ENCODE results near the gene ISLR2.
"Not testable (repeated sequence)": the region's sequence is repeated elsewhere in the genome, so short reads cannot be mapped to it uniquely, and the experiment has no call there.

The ISLR2 gene

GRCh38 chr15:74157868-74158827 lies 27.8 kb downstream of the ISLR2 start:
- no peak for DNase-seq (ENCODE audit: low read depth, low spot score)
- POLR2A ChIA-PET: no interaction called here
- TF ChIP-seq, protein P1, sequence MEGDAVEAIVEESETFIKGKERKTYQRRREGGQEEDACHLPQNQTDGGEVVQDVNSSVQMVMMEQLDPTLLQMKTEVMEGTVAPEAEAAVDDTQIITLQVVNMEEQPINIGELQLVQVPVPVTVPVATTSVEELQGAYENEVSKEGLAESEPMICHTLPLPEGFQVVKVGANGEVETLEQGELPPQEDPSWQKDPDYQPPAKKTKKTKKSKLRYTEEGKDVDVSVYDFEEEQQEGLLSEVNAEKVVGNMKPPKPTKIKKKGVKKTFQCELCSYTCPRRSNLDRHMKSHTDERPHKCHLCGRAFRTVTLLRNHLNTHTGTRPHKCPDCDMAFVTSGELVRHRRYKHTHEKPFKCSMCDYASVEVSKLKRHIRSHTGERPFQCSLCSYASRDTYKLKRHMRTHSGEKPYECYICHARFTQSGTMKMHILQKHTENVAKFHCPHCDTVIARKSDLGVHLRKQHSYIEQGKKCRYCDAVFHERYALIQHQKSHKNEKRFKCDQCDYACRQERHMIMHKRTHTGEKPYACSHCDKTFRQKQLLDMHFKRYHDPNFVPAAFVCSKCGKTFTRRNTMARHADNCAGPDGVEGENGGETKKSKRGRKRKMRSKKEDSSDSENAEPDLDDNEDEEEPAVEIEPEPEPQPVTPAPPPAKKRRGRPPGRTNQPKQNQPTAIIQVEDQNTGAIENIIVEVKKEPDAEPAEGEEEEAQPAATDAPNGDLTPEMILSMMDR (IDR thresholded peaks at IDR 0.05; ENCODE audit: insufficient read depth, low read length, missing control alignments): no peak
- no peak overlapping the region for H3K4me3 ChIP-seq (ENCODE audit: low read depth, low read length)
- CTCF ChIA-PET: interaction anchor here (0.9 to 1.1 kb wide), 2 partner anchors 7 to 22 kb away, joined by 3 read pairs; no protein-coding TSS in a partner anchor

GRCh38 chr15:74158855-74159650 lies 28.7 kb downstream of the ISLR2 start:
- POLR2A ChIA-PET: no interaction called here
- CTCF ChIA-PET: interaction anchor here (0.6 to 1.7 kb wide), 4 partner anchors 9 to 162 kb away, joined by 3 to 8 read pairs (median 3); no protein-coding TSS in a partner anchor
- TF ChIP-seq, protein P1 (IDR thresholded peaks at IDR 0.05; ENCODE audit: insufficient read depth, low read length, missing control alignments): no peak
- DNase-seq (ENCODE audit: low read depth, low spot score): no peak
- H3K4me3 ChIP-seq (ENCODE audit: low read depth, low read length): no peak overlapping the region

DNA sequence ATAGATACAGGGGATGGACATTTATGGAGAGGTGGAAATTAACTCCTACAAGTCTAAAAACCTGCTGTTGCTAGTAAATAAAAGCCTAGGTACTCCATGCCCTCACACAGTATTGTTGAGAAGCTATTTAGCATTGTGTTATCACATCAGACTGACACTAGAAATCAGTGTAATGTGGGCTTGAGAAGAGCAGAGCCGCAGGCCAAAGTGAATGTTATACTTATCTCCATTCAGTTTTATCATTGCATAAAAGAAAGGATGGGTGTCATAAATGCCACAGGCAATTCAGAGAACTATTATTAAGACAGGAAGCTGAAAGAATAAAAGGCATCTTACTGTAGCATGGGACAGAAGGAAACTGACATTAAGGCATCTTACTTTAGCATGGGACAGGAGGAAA lies 29.4 kb downstream of the ISLR2 start:
- DNase-seq (ENCODE audit: low read depth, low spot score): no peak
- ChIA-PET POLR2A (no interaction called here), CTCF (interaction anchor here (0.6 to 1.7 kb wide), 3 partner anchors 9 to 161 kb away, joined by 3 to 8 read pairs (median 3); no protein-coding TSS in a partner anchor)

GRCh38 chr15:74160390-74160789 lies 30.0 kb downstream of the ISLR2 start:
- POLR2A ChIA-PET; H3K4me3 ChIP-seq (ENCODE audit: low read depth, low read length); DNase-seq (ENCODE audit: low read depth, low spot score): not testable (repeated sequence)
- CTCF ChIA-PET: interaction anchor here (1.5 to 1.7 kb wide), 2 partner anchors 10 to 160 kb away, joined by 3 to 8 read pairs; no protein-coding TSS in a partner anchor

More for the DNA sequence above, 29.4 kb downstream of the ISLR2 start:
- TF ChIP-seq, protein P1 (IDR thresholded peaks at IDR 0.05; ENCODE audit: insufficient read depth, low read length, missing control alignments): no peak
- H3K4me3 ChIP-seq (ENCODE audit: low read depth, low read length): no peak overlapping the region

- POLR2A ChIA-PET; DNase-seq (ENCODE audit: low read depth, low spot score); H3K4me3 ChIP-seq (ENCODE audit: low read depth, low read length): not testable (repeated sequence)
- CTCF ChIA-PET: interaction anchor here (1.1 to 1.4 kb wide), 5 partner anchors 13 to 145 kb away, joined by 3 to 4 read pairs (median 3); no protein-coding TSS in a partner anchor
Observed at GRCh38 chr15:74162195-74162536, 31.8 kb downstream of the ISLR2 start.

- TF ChIP-seq, protein P1 (IDR thresholded peaks at IDR 0.05; ENCODE audit: insufficient read depth, low read length, missing control alignments): no peak
- ChIA-PET CTCF (interaction anchor here (0.8 to 1.5 kb wide), 4 partner anchors 8 to 155 kb away, joined by 3 to 6 read pairs (median 4); no protein-coding TSS in a partner anchor), POLR2A (interaction anchor here (0.5 kb wide), 1 partner anchor 881 kb away, joined by 3 read pairs; no protein-coding TSS in a partner anchor)
- no peak for DNase-seq (ENCODE audit: low read depth, low spot score)
- H3K4me3 ChIP-seq (ENCODE audit: low read depth, low read length): no peak overlapping the region
Observed at GRCh38 chr15:74165461-74165860, 35.1 kb downstream of the ISLR2 start.

All from AG04449 (cell line).